Activated naive CD8-positive, alpha-beta T cell treated with anti-CD3 and anti-CD28 coated beads, Interleukin-2, amount 10 ng/mL, durations not matched to agents 7 days and 5 days (primary cell): Measurements from ENCODE around the gene MAMSTR. TPM values are rescaled to one million over a fixed set of nuclear protein-coding genes. Genes with fewer than 3 reads are reported as not detected.
A peak's percentile ranks its signal among the peaks of the same experiment; 100 is the strongest.
"Not testable (repeated sequence)": the region's sequence is repeated elsewhere in the genome, so short reads cannot be mapped to it uniquely, and the experiment has no call there.

Experiments used
- ATAC-seq: fragments of 150-1000 bp; cut with Tn5 transposase; one replicate; pipeline ENCODE4 v1.10.0; 2021; ENCODE audit warnings: low read depth, moderate library complexity
- POLR2A ChIA-PET: fragments of 350-600 bp; sonication (Branson Sonifier 250); formaldehyde crosslinking; loops from one replicate; lab custom pipeline; 2021; ENCODE audit warnings: antibody characterized with exemption; lab: Charles Lee
- DNase-seq: peaks from one replicate; pipeline ENCODE4 v3.0.0; 2021
- H3K27ac Mint-ChIP-seq: one replicate; pipeline ENCODE4 v1.8.0; 2022; ENCODE audit warnings: mild to moderate bottlenecking, mixed read lengths
- H3K27me3 Mint-ChIP-seq: one replicate; pipeline ENCODE4 v1.8.0; 2022; ENCODE audit warnings: mild to moderate bottlenecking, moderate library complexity, mixed read lengths
- H3K36me3 Mint-ChIP-seq: one replicate; pipeline ENCODE4 v1.8.0; 2021; ENCODE audit warnings: mild to moderate bottlenecking, mixed read lengths
- H3K4me1 Mint-ChIP-seq: one replicate; pipeline ENCODE4 v1.8.0; 2021; ENCODE audit warnings: mixed read lengths
- H3K4me3 Mint-ChIP-seq: one replicate; pipeline ENCODE4 v1.8.0; 2022; ENCODE audit warnings: mild to moderate bottlenecking, moderate library complexity, mixed read lengths
- H3K9me3 Mint-ChIP-seq: one replicate; pipeline ENCODE4 v1.8.0; 2021; ENCODE audit warnings: mixed read lengths
- total RNA-seq, 2 experiments: library from RNA; stranded (reverse); gene quantifications; one replicate each; pipeline ENCODE4 v1.2.3, GENCODE V29; 2021

Gene MAMSTR
- total RNA-seq, 2 experiments from 2014 or later, result 1.5 to 2.1 TPM

DNA sequence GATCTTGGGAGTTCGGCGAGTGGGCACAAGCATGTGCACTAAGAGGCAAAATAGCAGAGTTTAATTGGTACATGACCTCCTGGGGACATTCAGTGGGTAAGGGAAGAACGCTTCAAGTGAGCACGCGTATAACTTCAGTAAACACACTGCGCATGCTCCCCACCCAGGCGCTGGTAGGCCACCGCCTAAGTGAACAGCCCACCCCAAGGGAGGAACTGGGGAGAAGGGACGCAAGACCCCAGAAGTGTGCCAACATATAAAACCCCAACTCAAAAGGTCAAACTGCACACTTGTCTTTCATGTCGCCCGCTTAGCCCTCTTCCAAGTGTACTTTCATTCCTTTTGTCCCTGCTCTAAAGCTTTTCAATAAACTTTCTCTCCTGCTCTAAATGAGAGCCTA lies 36.2 kb downstream of the MAMSTR start:
- POLR2A ChIA-PET, result interaction anchor here (0.7 kb wide), 1 partner anchor 21 kb away, joined by 3 read pairs; no protein-coding TSS in a partner anchor
- Mint-ChIP-seq H3K4me1 (no peaks in the 10 kb centered on the region), H3K27me3 (peaks cover 1% of the 10 kb centered on the region), H3K4me3 (peak overlapping the region; percentile 42), H3K27ac (no peak overlapping the region), H3K36me3 (no peaks in the 10 kb centered on the region), H3K9me3 (no peaks in the 10 kb centered on the region)
- DNase-seq, result no peak
- no peak for ATAC-seq

DNA sequence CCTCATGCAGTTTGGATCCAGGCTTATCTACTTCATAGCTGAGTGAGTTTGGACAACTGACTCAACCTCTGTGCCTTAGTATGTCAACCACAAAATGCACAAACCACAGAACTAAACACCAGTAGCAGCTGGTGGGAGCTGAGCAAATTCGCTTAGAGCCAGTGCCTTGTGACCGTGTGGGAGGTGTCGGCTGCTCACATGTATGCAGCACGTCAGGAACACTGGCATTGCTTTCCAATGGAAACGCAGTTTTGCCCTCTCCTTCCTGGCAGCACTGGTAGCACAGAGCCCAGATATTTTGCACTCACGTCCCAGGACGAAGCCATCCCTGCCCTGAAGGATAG lies 38.4 kb downstream of the MAMSTR start:
- Mint-ChIP-seq H3K9me3 (no peaks in the 10 kb centered on the region), H3K4me3 (no peak overlapping the region), H3K36me3 (no peaks in the 10 kb centered on the region), H3K27ac (no peak overlapping the region), H3K27me3 (peaks cover 2% of the 10 kb centered on the region), H3K4me1 (no peaks in the 10 kb centered on the region)
- DNase-seq (no peak), ATAC-seq (no peak)
- POLR2A ChIA-PET, result no interaction called here

DNA sequence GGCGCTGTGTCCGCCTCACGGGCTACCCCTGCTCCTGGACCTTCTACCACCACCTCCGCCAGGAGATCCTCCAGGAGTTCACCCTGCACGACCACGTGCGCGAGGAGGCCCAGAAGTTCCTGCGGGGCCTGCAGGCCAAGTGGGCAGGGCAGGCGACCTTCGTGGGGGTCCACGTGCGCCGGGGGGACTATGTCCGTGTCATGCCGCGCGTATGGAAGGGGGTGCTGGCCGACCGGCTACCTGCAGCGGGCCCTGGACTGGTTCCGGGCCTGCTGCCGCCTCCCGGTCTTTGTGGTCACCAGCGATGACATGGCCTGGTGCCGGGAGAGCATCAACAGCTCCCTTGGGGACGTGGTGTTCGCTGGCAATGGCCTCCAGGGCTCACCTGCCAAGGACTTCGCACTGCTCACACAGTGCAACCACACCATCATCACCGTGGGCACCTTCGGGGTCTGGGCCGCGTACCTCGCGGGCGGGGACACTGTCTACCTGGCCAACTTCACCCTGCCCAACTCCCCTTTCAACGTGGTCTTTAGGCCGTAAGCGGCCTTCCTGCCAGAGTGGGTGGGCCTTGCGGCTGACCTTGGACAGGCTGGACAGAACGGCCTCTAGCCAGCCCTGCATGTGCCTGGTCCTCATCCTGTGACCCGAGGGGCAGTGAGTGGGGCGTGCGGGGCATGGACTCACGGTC lies 38.9 kb downstream of the MAMSTR start:
- peaks cover 3% of the 10 kb centered on the region for H3K27me3 Mint-ChIP-seq
- no peak overlapping the region for H3K4me3 Mint-ChIP-seq
- no peaks in the 10 kb centered on the region for H3K9me3 Mint-ChIP-seq
- no peak overlapping the region for H3K27ac Mint-ChIP-seq
- POLR2A ChIA-PET, result no interaction called here
- no peak for DNase-seq
- H3K36me3 Mint-ChIP-seq, result no peaks in the 10 kb centered on the region
- no peak for ATAC-seq
- no peaks in the 10 kb centered on the region for H3K4me1 Mint-ChIP-seq

DNA sequence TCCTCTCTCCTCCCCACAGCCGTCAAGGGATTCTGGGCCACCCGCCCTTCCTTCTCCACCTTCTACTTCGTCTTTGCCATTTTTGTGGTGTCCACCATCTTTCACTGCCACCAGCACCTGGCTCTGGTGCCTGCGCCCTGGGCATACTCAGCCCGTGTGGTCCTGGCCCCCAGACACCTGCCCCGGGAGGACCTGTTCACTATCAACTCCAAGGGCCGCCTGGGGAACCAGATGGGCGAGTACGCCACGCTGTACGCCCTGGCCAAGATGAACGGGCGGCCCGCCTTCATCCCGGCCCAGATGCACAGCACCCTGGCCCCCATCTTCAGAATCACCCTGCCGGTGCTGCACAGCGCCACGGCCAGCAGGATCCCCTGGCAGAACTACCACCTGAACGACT lies 39.5 kb downstream of the MAMSTR start:
- ATAC-seq, H3K27ac Mint-ChIP-seq, H3K4me1 Mint-ChIP-seq, POLR2A ChIA-PET, H3K36me3 Mint-ChIP-seq, H3K27me3 Mint-ChIP-seq, DNase-seq, H3K9me3 Mint-ChIP-seq, H3K4me3 Mint-ChIP-seq: not testable (repeated sequence)

DNA sequence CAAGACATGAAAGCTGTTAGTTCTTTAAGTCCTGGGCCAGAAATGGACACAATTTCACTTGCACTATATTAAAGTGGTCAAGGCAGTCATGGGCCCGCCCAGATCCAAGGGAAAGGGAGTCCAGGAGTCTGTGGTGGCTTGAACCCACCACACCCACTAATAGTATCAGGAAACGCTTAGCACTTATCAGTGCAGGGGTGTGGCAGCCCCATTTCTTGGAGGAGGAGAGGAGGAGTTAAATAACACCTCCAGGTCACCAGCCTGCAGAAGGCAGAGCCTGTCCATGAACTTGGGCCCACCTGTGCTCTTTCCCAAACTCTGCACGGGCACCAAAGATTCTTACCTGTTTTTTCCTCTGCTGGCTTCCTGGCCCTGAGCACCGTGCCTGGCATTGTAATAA lies 41.3 kb downstream of the MAMSTR start:
- H3K9me3 Mint-ChIP-seq, result no peaks in the 10 kb centered on the region
- H3K4me3 Mint-ChIP-seq, result no peak overlapping the region
- POLR2A ChIA-PET, result no interaction called here
- DNase-seq (no peak), ATAC-seq (no peak)
- H3K27me3 Mint-ChIP-seq, result peaks cover 3% of the 10 kb centered on the region
- H3K4me1 Mint-ChIP-seq, result peaks cover 6% of the 10 kb centered on the region
- no peaks in the 10 kb centered on the region for H3K36me3 Mint-ChIP-seq
- H3K27ac Mint-ChIP-seq, result no peak overlapping the region

DNA sequence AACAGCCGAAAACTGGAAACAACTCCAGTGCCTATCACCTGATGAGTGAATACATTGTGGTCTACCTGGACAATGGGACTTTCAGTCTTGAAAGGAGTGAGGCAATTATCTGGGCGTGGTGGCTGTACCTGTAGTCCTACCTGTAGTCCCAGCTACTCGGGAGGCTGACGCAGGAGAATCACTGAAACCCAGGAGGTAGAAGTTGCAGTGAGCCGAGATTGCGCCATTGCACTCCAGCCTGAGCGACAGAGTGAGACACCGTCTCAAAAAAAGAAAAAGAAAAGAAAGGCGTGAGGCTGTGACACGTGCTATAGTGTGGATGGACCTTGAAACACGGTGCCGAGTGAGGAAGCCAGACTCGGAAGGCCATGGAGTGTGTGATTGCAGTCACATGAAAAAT lies 42.6 kb downstream of the MAMSTR start:
- H3K27ac Mint-ChIP-seq, result no peak overlapping the region
- H3K9me3 Mint-ChIP-seq, result no peaks in the 10 kb centered on the region
- H3K36me3 Mint-ChIP-seq, result no peaks in the 10 kb centered on the region
- DNase-seq (no peak), ATAC-seq (no peak)
- H3K4me1 Mint-ChIP-seq, result peaks cover 6% of the 10 kb centered on the region
- H3K27me3 Mint-ChIP-seq, result peaks cover 3% of the 10 kb centered on the region
- POLR2A ChIA-PET, result no interaction called here
- H3K4me3 Mint-ChIP-seq, result no peak overlapping the region

DNA sequence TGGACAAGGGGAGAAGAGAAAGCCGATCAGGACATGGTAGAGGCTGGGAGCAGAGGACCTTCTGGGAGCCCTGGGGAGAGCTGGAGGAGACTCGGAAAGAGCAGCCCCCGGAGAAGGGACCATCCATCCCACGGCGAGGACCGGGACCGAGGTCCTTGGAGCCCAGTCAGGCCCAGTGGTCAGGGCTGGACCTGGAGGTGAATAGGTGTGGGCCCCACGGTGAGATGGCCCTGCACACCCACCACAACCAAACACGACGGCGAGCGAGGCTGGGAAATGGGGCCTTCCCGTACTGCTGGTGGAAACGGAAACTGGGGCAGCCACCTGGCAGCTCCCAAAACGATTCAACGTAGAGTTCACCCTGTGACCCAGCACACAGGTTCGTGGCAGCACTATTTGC lies 43.0 kb downstream of the MAMSTR start:
- H3K36me3 Mint-ChIP-seq, result no peaks in the 10 kb centered on the region
- peaks cover 3% of the 10 kb centered on the region for H3K27me3 Mint-ChIP-seq
- H3K9me3 Mint-ChIP-seq, result no peaks in the 10 kb centered on the region
- DNase-seq, result no peak
- no peak overlapping the region for H3K27ac Mint-ChIP-seq
- peaks cover 6% of the 10 kb centered on the region for H3K4me1 Mint-ChIP-seq
- no peak for ATAC-seq
- POLR2A ChIA-PET, result no interaction called here
- H3K4me3 Mint-ChIP-seq, result no peak overlapping the region

DNA sequence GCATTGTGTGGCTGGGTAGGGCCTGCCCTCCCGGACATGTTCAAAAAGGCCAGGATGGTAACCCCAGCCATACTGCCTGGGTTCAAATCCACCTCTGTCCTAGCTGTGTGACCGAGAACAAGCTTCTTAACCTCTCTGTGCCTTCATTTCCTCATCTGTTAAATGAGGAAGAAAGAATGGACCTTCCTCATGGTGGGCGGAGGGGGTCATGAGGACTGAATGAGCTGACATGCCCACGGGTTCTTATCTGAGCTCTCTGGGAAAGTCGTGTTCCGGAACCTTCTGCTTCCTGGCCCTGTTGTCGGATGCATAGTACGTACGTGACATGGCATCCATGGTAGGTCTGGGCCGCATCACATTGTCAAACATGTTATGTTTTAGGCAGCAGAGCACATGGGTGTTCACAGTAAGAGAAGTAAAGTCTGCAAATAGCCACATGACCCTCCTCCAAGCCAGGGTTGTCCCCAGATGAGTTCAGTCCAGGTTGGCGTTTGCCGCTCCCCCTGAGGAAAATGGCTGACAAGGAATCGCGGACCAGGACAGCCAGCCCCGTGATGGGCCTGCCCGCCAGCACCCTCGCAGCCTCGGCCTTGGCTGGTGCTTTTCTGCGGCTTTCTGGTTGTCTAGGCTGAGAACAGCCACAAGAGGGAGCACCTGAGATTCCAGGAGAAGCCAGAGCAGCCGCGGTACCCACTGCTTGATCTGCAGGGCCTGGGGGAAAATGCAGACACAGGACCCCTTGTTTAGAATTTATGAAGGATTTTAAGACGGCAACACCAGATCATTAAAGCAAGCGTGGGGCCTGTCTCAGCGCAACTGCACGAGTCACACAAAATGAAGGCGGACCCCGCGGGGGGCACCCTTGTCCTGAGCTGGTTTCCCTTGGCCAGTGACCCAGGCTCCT lies 44.4 kb downstream of the MAMSTR start:
- Mint-ChIP-seq H3K27ac (no peak overlapping the region), H3K9me3 (no peaks in the 10 kb centered on the region), H3K4me1 (peaks cover 6% of the 10 kb centered on the region), H3K36me3 (no peaks in the 10 kb centered on the region), H3K4me3 (no peak overlapping the region), H3K27me3 (peaks cover 3% of the 10 kb centered on the region)
- DNase-seq, result peak; percentile 62
- peak; percentile 82 for ATAC-seq
- POLR2A ChIA-PET, result interaction anchor here (0.6 to 2.4 kb wide), 2 partner anchors 29 to 154 kb away, joined by 3 to 10 read pairs; partner anchors contain the start of gene CA11

DNA sequence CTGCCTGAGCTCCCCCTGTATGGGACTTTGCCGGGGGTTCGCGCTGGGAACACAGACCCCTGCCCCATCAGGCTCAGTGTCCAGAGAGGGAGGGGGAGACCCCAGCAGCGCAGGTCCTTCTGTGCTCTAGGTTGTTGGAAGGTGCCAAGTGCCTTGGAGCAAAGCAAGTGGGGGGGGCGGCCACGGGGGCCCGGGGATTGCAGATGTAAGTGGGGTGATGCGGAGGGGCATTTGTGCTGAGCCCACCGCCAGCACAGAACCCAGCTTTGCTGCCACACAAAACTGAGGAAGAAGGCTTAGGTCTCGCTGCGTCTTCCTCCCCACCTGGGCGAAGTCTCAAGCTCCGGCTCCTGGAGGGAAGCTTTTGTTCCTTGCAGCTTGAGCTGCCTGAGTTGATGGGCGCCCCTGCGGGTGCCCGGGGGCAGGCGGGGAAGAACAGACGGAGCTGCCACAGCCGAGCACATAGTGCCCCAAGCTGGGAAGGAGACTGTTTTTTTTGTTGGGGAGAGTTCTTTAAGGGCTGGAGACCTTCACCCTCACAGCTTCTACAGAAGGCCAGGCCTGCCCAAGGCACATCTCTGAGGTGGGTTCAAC lies 45.2 kb downstream of the MAMSTR start:
- Mint-ChIP-seq H3K27me3 (peaks cover 3% of the 10 kb centered on the region), H3K4me3 (no peak overlapping the region)
- POLR2A ChIA-PET, result interaction anchor here (0.6 to 2.4 kb wide), 3 partner anchors 28 to 155 kb away, joined by 3 to 10 read pairs (median 3); partner anchors contain the start of gene CA11

DNA sequence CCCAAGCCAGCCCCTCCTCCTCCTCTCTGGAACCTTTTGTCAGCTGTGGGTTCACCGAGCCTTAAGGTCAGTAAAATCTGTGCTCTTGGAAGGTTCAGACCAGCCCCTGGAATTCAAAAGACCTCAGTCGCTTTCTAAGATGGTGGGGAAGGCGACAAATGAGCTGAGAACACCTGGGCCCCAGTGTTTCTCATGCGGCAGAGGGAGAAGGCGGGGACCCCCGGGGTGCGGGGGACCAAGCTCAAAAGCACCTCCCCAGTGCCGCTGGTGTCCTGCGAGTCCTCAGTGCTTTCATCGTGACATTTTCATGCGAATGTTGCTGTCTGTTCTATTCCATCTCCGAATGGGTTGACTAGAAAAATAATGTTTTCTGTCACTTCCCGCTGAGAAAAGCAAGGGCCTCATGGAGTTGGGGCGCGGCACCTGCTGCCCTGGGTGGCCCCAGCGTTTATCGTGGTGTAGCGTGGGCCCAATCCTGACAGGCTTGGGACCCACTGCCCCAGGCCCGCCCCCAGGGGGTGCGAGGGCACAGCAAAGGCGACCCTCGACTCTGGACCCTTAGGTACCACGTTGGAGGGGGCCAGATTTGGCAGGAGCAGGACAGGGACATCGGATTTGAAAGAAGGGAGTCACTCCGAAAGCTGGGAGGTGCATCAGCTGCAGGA lies 46.0 kb downstream of the MAMSTR start:
- peaks cover 3% of the 10 kb centered on the region for H3K27me3 Mint-ChIP-seq
- ATAC-seq (no peak), DNase-seq (no peak)
- no peak overlapping the region for H3K4me3 Mint-ChIP-seq
- H3K4me1 Mint-ChIP-seq, result peaks cover 7% of the 10 kb centered on the region
- H3K9me3 Mint-ChIP-seq, result peaks cover 9% of the 10 kb centered on the region
- POLR2A ChIA-PET, result interaction anchor here (2.4 kb wide), 1 partner anchor 28 kb away, joined by 10 read pairs; the partner anchor contains the start of gene CA11
- H3K36me3 Mint-ChIP-seq, result peaks cover 2% of the 10 kb centered on the region
- no peak overlapping the region for H3K27ac Mint-ChIP-seq

More for the DNA sequence above, 45.2 kb downstream of the MAMSTR start:
- peaks cover 6% of the 10 kb centered on the region for H3K4me1 Mint-ChIP-seq
- no peak for DNase-seq
- no peak for ATAC-seq
- H3K9me3 Mint-ChIP-seq, result peaks cover 5% of the 10 kb centered on the region
- H3K27ac Mint-ChIP-seq, result no peak overlapping the region
- no peaks in the 10 kb centered on the region for H3K36me3 Mint-ChIP-seq

DNA sequence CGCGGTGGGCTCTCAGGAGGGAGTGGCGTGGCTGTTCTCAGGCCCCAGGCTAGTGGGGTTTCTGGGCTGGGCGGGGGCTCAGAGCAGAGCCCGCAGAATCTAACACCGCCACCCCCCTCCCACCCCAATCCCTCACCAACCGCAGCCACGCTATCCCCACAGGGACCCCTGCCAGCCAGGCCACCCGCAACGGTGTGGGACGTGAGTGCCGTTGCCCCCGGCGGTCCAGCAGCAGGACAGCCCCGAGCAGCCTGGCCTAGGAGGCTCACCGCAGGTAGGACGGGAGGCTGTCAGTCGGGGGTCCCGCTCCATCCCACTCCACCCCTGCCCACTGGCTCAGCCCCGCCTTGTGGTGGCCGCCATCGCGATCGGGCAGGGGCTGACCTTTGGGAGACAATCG lies 46.5 kb downstream of the MAMSTR start, which contains the start of gene NTN5:
NTN5 (minus strand) TSS at position 24 of the 400 bp plus-strand sequence. CDS start 2,031 bp downstream, outside the sequence.
- POLR2A ChIA-PET, result no interaction called here
- H3K27ac Mint-ChIP-seq, result no peak within 1 kb of the TSS
- peaks cover 7% of the 10 kb centered on the region for H3K4me1 Mint-ChIP-seq
- no peak for DNase-seq
- no peak within 1 kb of the TSS for H3K4me3 Mint-ChIP-seq
- peaks cover 3% of the 10 kb centered on the region for H3K27me3 Mint-ChIP-seq
- peaks cover 2% of the 10 kb centered on the region for H3K36me3 Mint-ChIP-seq
- no peak for ATAC-seq
- peaks cover 9% of the 10 kb centered on the region for H3K9me3 Mint-ChIP-seq

DNA sequence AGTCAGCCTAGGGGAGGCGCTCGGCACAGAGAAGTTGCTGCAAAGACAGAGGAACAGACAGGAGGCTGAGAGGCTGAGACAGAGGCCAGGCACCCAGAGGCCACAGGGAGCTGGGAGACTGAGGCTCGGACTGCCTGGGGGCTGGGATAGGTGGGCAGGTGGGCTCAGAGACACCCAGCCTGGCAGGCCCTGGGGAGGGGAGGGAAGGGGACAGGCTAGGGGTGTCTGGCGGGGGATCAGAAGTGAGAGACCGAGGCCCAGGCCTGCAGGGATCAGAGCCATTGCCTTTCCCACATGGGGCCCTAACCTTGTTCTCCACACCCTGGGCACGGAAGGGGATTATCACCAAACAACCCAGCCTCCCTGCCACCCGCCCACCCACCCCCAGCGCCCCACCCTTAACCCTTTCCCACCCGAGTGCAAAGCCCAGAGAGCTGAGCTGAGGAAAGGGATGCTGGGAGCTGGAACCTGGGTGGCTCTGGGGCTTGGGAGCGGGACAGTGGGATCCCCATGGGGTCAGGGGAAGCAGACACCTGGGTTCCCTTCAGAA lies 48.0 kb downstream of the MAMSTR start:
- Mint-ChIP-seq H3K27me3 (peaks cover 2% of the 10 kb centered on the region), H3K4me3 (no peak overlapping the region), H3K36me3 (peaks cover 2% of the 10 kb centered on the region), H3K9me3 (peaks cover 9% of the 10 kb centered on the region), H3K4me1 (peaks cover 7% of the 10 kb centered on the region), H3K27ac (no peak overlapping the region)
- ATAC-seq (no peak), DNase-seq (no peak)
- POLR2A ChIA-PET, result no interaction called here
